ENCODE results near the gene HIKESHI.
"Not testable (repeated sequence)": the region's sequence is repeated elsewhere in the genome, so short reads cannot be mapped to it uniquely, and the experiment has no call there.

The HIKESHI gene

GRCh38 chr11:86302092-86302793 lies at the start of gene HIKESHI:
TSS of gene HIKESHI (plus strand) at chr11:86302240. CDS start at chr11:86302449, 209 bp downstream.
- peak; percentile 96 to 98 for DNase-seq

GRCh38 chr11:86255896-86256295 lies 46.1 kb upstream of the HIKESHI start:
- no peak for DNase-seq

- DNase-seq: no peak
Observed at GRCh38 chr11:86256608-86257007, 45.4 kb upstream of the HIKESHI start.

GRCh38 chr11:86257446-86257845 lies 44.6 kb upstream of the HIKESHI start:
- no peak for DNase-seq

- no peak for DNase-seq
Observed at GRCh38 chr11:86259730-86260129, 42.3 kb upstream of the HIKESHI start.

- no peak for DNase-seq
Observed at GRCh38 chr11:86261328-86261727, 40.7 kb upstream of the HIKESHI start.

- DNase-seq: no peak
Observed at GRCh38 chr11:86262387-86262786, 39.7 kb upstream of the HIKESHI start.

- no peak for DNase-seq
Observed at GRCh38 chr11:86264649-86265048, 37.4 kb upstream of the HIKESHI start.

GRCh38 chr11:86265194-86265593 lies 36.8 kb upstream of the HIKESHI start:
- no peak for DNase-seq

- no peak for DNase-seq
Observed at GRCh38 chr11:86269645-86270044, 32.4 kb upstream of the HIKESHI start.

- no peak for DNase-seq
Observed at GRCh38 chr11:86274503-86274902, 27.5 kb upstream of the HIKESHI start.

- DNase-seq: no peak
Observed at GRCh38 chr11:86274999-86275398, 27.0 kb upstream of the HIKESHI start.

- DNase-seq: no peak
Observed at GRCh38 chr11:86275493-86276370, 26.3 kb upstream of the HIKESHI start.

- no peak for DNase-seq
Observed at GRCh38 chr11:86277741-86278140, 24.3 kb upstream of the HIKESHI start.

GRCh38 chr11:86278226-86278625 lies 23.8 kb upstream of the HIKESHI start:
- no peak for DNase-seq

GRCh38 chr11:86279747-86280146 lies 22.3 kb upstream of the HIKESHI start:
- DNase-seq: no peak

GRCh38 chr11:86287468-86287796 lies 14.6 kb upstream of the HIKESHI start:
- DNase-seq: no peak

GRCh38 chr11:86288776-86289507 lies 13.1 kb upstream of the HIKESHI start:
- DNase-seq: no peak

- not testable (repeated sequence) for DNase-seq
Observed at GRCh38 chr11:86289508-86290280, 12.3 kb upstream of the HIKESHI start.

- peak in 1 of 2 experiments; percentile 2 for DNase-seq
Observed at GRCh38 chr11:86291466-86292262, 10.4 kb upstream of the HIKESHI start.

GRCh38 chr11:86292912-86293616 lies 9.0 kb upstream of the HIKESHI start:
- no peak for DNase-seq
